ENCODE data around the gene DLL3. TPM values are rescaled to one million over a fixed set of nuclear protein-coding genes. Genes with fewer than 3 reads are reported as not detected.
"Not testable (repeated sequence)": the region's sequence is repeated elsewhere in the genome, so short reads cannot be mapped to it uniquely, and the experiment has no call there.

DLL3 gene
- 1.4 and 3.6 TPM in 2 replicates for total RNA-seq (2021)
- percentile 15 among the genes with signal in this experiment for Bru-seq, nascent RNA
- percentile 18 among the genes with signal in this experiment for BruChase-seq, experiment 1, labeled RNA remaining after a 2-hour chase
- BruChase-seq, experiment 2, labeled RNA remaining after a 6-hour chase: percentile 29 among the genes with signal in this experiment
- long read RNA-seq, partial matches to known transcripts: 5 of 5 reads
- long read RNA-seq, other reads (novel, unspliced or antisense): 0 of 5 reads

GRCh38 chr19:39498798-39499642 lies at the start of gene DLL3:
Gene DLL3 (plus strand): TSS chr19:39498947. CDS start chr19:39498975, 28 bp downstream.
- Histone ChIP-seq H2AFZ (no peak within 1 kb of the TSS), H3K79me2 (ENCODE audit: low read depth) (no peaks in the 10 kb centered on the region), H3F3A (ENCODE audit: insufficient read depth, low read depth) (peaks cover 9% of the 10 kb centered on the region; the same call in 1 of the 2 replicates), H3K4me3 (no peak within 1 kb of the TSS), H3K9me2 (ENCODE audit: insufficient read depth) (no peaks in the 10 kb centered on the region), H3K27ac (no peak within 1 kb of the TSS), H3K36me3 (ENCODE audit: low read depth) (no peaks in the 10 kb centered on the region), H3K4me2 (peak within 1 kb of the TSS; percentile 40), H3K27me3 (ENCODE audit: insufficient read depth, low read depth) (peaks cover 46% of the 10 kb centered on the region), H3K4me1 (replicated peaks; ENCODE audit: insufficient read depth) (no peaks in the 10 kb centered on the region), H4K20me1 (ENCODE audit: insufficient read depth) (no peaks in the 10 kb centered on the region), H3K9me3 (ENCODE audit: insufficient read depth, low read depth) (no peaks in the 10 kb centered on the region)
- BruUV-seq (replicated peaks): no TSS peak
- CTCF ChIA-PET: no interaction called here
- TF ChIP-seq CTCF (conservative IDR thresholded peaks at IDR 0.05): no peak
- TF ChIP-seq EZH2 (IDR thresholded peaks at IDR 0.05; ENCODE audit: low read depth): no peak
- intact Hi-C loops (cut with micrococcal nuclease; ENCODE audit: unreplicated experiment): loop anchor here (2.0 kb wide), 1 partner anchor 32 kb away; no protein-coding TSS in a partner anchor
- no peak for DNase-seq
- POLR2A ChIA-PET (ENCODE audit: unreplicated experiment): interaction anchor here (0.6 kb wide), 1 partner anchor 34 kb away, joined by 11 read pairs; the partner anchor contains the start of gene EID2B

GRCh38 chr19:39449116-39449797 lies 49.5 kb upstream of the DLL3 start:
- H3K27me3 ChIP-seq (ENCODE audit: insufficient read depth, low read depth): no peaks in the 10 kb centered on the region
- no peak overlapping the region for H2AFZ ChIP-seq
- H4K20me1 ChIP-seq (ENCODE audit: insufficient read depth): peaks cover 53% of the 10 kb centered on the region
- TF ChIP-seq CTCF (conservative IDR thresholded peaks at IDR 0.05) (no peak), EZH2 (IDR thresholded peaks at IDR 0.05; ENCODE audit: low read depth) (no peak)
- H3K9me2 ChIP-seq (ENCODE audit: insufficient read depth): no peaks in the 10 kb centered on the region
- peaks cover 24% of the 10 kb centered on the region for H3K4me1 ChIP-seq (replicated peaks; ENCODE audit: insufficient read depth)
- peaks cover 31% of the 10 kb centered on the region for H3K36me3 ChIP-seq (ENCODE audit: low read depth)
- no TSS peak for BruUV-seq (replicated peaks)
- intact Hi-C loops (cut with micrococcal nuclease; ENCODE audit: unreplicated experiment): loop anchor here (5.0 to 10.0 kb wide), 3 partner anchors 33 to 316 kb away; partner anchors contain the start of genes MED29, PAF1 and TIMM50
- H3K27ac ChIP-seq: no peak overlapping the region
- peaks cover 85% of the 10 kb centered on the region for H3K79me2 ChIP-seq (ENCODE audit: low read depth)
- H3K9me3 ChIP-seq (ENCODE audit: insufficient read depth, low read depth): no peaks in the 10 kb centered on the region
- POLR2A ChIA-PET (ENCODE audit: unreplicated experiment): interaction anchor here (0.6 to 0.7 kb wide), 2 partner anchors 10 to 45 kb away, joined by 3 read pairs; no protein-coding TSS in a partner anchor
- H3K4me2 ChIP-seq: no peak overlapping the region
- peaks cover 22% of the 10 kb centered on the region; the same call in 1 of the 2 replicates for H3F3A ChIP-seq (ENCODE audit: insufficient read depth, low read depth)
- H3K4me3 ChIP-seq: no peak overlapping the region
- DNase-seq: no peak
- CTCF ChIA-PET: no interaction called here

GRCh38 chr19:39451257-39451656 lies 47.5 kb upstream of the DLL3 start:
- POLR2A ChIA-PET (ENCODE audit: unreplicated experiment); H3K4me2 ChIP-seq; H3K9me2 ChIP-seq (ENCODE audit: insufficient read depth); BruUV-seq (replicated peaks); intact Hi-C loops (cut with micrococcal nuclease; ENCODE audit: unreplicated experiment); H3K9me3 ChIP-seq (ENCODE audit: insufficient read depth, low read depth); DNase-seq; H3K27me3 ChIP-seq (ENCODE audit: insufficient read depth, low read depth); CTCF ChIA-PET; H2AFZ ChIP-seq; H3K27ac ChIP-seq; H3K4me3 ChIP-seq: not testable (repeated sequence)
- Histone ChIP-seq H3F3A (ENCODE audit: insufficient read depth, low read depth) (peaks cover 17% of the 10 kb centered on the region; the same call in 1 of the 2 replicates), H3K79me2 (ENCODE audit: low read depth) (peaks cover 76% of the 10 kb centered on the region), H4K20me1 (ENCODE audit: insufficient read depth) (peaks cover 68% of the 10 kb centered on the region), H3K36me3 (ENCODE audit: low read depth) (peaks cover 37% of the 10 kb centered on the region), H3K4me1 (replicated peaks; ENCODE audit: insufficient read depth) (peaks cover 24% of the 10 kb centered on the region)

Data from PC-9 (cell line).